Activated CD4-positive, alpha-beta T cell treated with anti-CD3 and anti-CD28 coated beads, Interleukin-2, amount 50 U/mL, for 48 hours (primary cell): ENCODE measurements around the gene JAZF1.
"Not testable (repeated sequence)": the region's sequence is repeated elsewhere in the genome, so short reads cannot be mapped to it uniquely, and the experiment has no call there.

Experiments
- DNase-seq, 2 experiments: peaks; one replicate each; pipeline ENCODE4 v3.0.0-alpha.2; 2020

Gene JAZF1

GRCh38 chr7:27897001-27897400 is 283.6 kb downstream of the JAZF1 start:
- no peak for DNase-seq

- no peak for DNase-seq
Measured at GRCh38 chr7:27895551-27895950, 285.0 kb downstream of the JAZF1 start.

DNA sequence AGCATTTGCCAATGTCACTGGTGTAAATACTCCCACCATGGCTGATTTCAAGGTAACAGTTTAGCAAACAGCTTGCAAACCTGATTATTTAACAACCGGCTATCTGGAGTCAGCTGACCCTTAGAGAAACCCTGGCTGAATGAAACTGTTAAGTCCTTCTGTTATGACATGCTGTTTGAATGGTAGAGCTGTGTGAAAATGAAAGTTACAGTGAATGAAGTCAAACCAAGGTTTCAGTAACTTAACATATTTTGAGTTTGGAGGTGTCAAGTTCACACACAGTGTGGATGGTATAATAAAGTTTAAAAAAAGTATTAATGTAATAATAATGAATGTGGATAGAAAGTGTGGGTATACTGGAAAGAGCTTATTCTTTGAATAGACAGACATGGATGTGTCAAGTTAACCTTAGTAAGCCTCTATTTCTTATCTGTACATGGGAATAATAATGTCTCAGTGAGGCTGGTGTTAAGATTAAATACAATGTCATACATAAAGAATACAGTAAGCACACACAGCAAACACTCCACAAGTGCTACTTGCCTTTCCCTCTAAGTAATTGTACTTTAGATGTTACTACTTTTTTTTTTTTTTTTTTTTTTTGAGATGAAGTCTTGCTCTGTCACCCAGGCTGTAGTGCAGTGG is 290.3 kb downstream of the JAZF1 start:
- no peak for DNase-seq

DNA sequence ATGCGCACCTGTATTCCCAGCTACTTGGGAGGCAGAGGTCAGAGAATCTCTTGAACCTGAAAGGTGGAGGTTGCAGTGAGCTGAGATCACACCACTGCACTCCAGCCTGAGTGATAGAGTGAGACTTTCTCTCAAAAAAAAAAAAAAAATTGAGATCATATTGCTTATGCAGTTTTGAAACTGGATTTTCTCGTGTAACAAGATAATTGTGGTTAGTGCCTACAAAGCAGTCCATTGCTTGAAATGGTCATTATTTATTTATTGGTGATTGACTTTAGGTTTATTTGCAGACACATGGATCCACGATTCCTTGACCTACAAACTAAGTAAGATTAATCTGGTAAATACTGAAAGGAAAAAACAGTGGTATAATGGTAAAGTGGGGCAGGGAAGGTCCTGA is 290.8 kb downstream of the JAZF1 start:
- DNase-seq = no peak

DNA sequence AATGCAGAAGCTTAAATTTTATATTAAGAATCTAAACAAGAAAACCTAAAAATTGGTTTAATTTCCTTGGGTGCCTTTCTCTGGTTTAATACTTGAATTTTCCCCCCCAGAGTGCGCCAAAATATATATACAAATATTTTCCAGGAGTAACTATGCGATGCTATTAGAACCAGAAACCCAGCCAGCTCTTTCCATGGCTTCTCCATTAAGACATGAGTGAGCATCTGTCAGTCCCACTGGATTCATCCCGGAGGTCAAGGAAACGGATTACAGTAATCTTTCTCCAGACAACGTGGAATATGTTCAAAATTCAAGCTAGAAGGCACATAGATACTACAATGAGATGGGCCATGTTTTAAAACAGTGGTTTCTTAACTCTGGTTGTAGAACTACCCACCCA is 291.9 kb downstream of the JAZF1 start:
- no peak for DNase-seq

GRCh38 chr7:27886710-27887109 is 293.9 kb downstream of the JAZF1 start:
- DNase-seq = not testable (repeated sequence)

GRCh38 chr7:27885652-27886051 is 294.9 kb downstream of the JAZF1 start:
- no peak for DNase-seq

DNA sequence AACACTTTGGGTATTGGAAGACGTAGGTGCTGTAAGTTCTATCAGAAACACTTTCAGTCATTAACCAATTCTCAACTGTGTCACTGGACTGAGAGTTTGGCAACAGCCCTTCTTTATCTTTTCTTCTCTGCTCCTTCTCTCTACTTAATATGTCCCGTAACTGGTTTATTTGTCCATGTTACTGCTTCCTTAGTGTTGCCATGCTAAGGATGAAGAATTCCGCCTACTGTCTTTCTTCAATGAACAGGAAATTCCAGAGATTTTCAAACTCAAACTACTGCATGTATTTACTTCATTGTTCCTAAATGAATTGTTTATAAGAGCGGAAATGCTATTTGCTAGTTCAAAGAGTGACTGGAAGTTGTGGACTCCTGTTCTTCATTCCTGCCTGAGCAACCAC is 296.9 kb downstream of the JAZF1 start:
- no peak for DNase-seq

DNA sequence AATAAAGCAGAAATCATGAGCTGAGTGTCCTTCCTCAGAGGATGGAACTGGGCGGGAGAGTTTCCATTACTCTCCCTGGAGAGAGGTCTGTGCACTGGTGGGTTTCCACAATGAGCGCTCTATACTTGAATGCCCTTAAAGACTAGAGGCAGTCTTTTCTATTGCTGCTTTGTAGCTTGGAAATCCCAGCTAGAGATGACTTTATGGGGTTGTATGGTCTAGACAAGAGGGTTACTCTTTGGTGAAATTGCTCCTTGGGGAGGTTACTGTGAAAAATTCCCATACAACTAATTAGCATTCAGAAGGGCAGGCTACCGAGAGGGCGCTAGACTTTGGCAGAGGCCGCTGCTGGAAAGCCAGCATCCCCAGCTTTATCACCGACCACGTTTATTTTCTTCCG is 303.8 kb downstream of the JAZF1 start:
- DNase-seq = no peak

DNA sequence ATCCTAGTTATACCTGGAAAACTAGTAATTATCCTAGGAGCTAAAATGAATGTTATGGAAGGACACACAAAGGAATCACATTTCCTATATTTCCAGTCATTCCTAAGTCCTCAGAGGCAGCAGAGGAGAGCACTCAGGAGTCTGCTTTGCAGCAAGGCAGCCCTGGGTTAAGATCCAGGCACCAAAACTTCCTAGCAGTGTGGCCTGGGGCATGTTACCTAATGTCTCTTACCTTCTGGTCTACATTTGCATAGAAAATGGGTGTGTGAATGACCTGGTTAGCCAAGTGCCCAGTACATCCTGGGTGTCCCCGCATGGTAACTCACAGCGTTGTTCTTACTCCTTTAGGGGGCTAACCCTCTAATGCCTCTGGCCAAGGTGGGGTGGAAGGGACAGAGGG is 304.8 kb downstream of the JAZF1 start:
- DNase-seq = no peak

DNA sequence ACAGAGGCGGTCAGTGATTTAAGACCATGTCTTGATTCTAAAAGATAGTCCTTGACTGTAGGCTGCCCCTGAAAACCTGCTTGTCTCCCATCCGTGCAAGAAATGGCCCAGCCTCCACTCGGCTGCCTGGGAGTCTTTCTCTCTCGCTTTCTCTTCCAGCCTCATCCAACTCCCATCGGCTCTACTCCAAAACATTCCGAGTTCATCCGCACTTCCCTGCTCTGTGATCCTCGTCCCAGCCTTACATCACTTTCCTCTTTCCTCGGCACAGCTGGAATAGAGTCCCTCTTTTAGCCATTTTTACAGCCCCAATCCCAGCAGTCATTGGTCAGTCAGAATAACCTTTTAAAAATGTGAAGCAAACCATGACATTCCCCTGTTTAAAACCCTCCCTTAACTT is 305.5 kb downstream of the JAZF1 start:
- DNase-seq = no peak

GRCh38 chr7:27873981-27874957 is 306.3 kb downstream of the JAZF1 start:
- no peak for DNase-seq

DNA sequence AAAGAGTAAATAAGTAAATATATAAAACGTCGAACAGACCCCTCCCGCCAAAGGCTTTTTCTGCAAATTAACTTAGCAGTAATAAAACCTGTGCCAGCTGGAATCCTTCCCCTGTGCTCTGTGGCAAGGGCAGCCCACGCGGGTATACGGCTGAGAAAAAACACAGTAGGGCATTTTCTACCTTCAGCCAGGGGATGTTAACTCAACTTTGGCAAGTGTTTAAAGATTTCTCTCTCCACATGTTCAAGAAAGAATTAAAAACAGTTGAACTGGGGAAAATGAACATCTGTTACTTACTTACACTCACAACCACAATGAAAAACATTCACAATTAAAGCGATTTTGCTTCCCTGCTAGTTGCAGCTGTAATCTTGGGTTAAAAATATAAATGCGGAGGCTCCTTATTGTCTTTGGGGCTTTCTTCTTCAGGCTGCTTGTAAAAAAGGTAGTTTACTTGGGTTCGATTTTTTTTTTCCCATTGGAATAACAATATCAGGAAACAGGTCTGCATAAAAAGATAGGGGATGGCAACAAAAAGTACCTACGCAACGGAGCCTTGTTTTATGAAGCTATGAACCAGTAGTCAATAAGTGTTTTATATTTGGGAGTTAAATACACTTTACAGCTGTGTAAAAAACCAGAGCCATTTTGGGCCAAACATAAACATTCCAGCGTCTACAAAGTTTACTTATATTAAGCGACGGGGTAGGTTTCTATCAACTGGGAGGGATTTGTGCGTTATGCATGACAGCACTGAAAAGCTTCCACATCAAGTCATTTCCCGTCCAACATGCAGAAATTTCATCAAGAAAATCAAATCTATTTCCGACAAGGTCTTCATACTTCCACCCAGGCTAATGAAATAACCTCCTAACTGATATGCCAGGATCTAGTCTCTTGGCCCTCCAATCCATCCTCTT is 308.0 kb downstream of the JAZF1 start:
- DNase-seq = no peak

GRCh38 chr7:27871866-27872265 is 308.7 kb downstream of the JAZF1 start:
- no peak for DNase-seq

- no peak for DNase-seq
Measured at GRCh38 chr7:27871086-27871485, 309.5 kb downstream of the JAZF1 start.

GRCh38 chr7:27870595-27870994 is 310.0 kb downstream of the JAZF1 start:
- no peak for DNase-seq

DNA sequence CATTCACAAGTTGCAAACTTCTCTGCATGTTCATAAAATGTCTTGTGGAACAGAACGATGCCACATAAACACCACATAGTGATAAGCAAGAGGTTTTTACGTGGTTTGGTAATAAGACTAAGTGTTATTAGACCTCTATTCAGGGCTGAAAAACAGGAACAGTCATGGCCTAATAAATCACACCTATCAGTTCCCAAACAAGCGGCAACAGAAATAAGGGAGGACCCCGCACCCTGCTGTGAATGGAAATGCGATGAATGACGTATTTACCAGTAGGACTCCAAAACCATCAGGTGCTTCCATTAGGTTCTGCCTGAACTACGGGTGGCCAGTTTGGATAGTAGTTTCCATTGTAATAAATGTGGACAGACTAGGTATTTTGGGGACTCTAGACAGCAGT is 311.5 kb downstream of the JAZF1 start:
- DNase-seq = no peak

GRCh38 chr7:27868131-27868550 is 312.5 kb downstream of the JAZF1 start:
- no peak for DNase-seq

DNA sequence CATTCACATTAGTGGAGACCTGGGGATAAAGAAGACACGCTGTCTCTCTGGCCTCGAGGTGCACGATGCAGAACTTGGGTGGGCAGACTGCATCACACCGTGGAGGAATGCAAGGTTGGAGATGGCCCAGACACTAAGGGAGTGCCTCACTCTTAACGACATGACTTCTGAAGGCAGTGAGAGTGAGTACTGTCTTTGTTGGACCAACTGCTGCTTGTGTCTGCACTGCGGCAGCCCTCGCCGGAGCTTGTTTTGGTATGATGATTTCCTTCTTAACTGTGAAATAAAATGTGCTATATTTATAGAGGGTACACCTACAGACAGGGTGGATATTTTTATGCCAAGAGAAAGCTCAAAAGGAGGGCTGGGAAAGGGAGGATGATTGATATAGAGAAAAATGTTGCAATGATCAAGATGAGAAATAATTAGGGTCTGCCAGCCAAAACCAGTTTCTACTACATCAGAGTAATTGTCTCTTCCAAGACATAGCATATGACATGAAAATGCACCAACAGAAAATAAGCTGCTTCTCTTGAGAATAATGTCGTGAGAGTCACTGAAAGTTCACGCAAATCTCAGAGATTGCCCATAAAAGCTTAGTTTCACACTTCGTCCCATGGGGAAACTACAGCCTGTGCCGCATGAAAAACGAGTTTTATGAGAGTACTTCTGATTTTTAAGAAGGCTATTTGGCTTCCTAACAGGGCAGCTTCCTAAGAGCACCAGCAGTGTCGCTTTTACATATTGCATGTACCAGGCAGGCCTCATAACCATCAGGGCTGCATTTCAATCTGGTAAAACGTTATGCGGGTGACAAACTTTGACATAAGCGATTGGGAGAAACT is 313.5 kb downstream of the JAZF1 start:
- DNase-seq = no peak

DNA sequence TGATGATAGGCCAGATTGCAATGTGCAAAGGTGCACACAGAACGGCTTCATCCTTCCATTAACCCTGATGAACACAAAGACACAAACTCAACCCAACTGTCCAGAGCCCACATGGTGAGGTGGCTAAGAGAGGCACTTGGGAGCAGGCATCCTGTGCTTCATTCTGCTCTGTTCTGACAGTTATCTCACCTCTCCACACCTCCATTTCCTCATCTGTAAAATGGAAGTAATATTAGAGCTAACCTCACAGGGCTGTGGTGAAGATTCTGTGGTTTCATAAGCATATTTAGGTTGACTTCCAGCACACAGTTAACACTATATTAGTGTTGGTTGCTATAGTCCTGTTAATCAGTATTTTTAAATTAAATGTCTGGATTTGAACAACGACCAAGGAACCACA is 314.3 kb downstream of the JAZF1 start:
- DNase-seq = no peak

- DNase-seq = no peak
Measured at GRCh38 chr7:27863880-27864279, 316.7 kb downstream of the JAZF1 start.

- no peak for DNase-seq
Measured at GRCh38 chr7:27861747-27862146, 318.8 kb downstream of the JAZF1 start.
